ENCODE data around the gene CTNND1. TPM values are rescaled to one million over a fixed set of nuclear protein-coding genes. Genes with fewer than 3 reads are reported as not detected.

The CTNND1 gene
- total RNA-seq, 1 experiment from 2014 or later, result 83.3 TPM

Other genes starting within 250 kb of the CTNND1 start
- 5.1 and 7.7 TPM in 2 replicates for gene SLC43A1, start 246.1 kb upstream of the CTNND1 start, total RNA-seq (2014; rRNA removed)
- gene TIMM10, start 231.0 kb upstream of the CTNND1 start, total RNA-seq (2014; rRNA removed), result 46.7 and 53.8 TPM in 2 replicates
- gene SMTNL1, start 224.2 kb upstream of the CTNND1 start, total RNA-seq (2014; rRNA removed), result not detected in 2 replicates
- gene UBE2L6, start 194.1 kb upstream of the CTNND1 start, total RNA-seq (2014; rRNA removed), result 25.8 and 48.2 TPM in 2 replicates
- 5.2 and 5.4 TPM in 2 replicates for gene SERPING1, start 164.1 kb upstream of the CTNND1 start, total RNA-seq (2014; rRNA removed)
- 0.32 and 0.46 TPM in 2 replicates for gene YPEL4, start 111.9 kb upstream of the CTNND1 start, total RNA-seq (2014; rRNA removed)
- gene CLP1, start 104.0 kb upstream of the CTNND1 start, total RNA-seq (2014; rRNA removed), result 25.3 TPM in 2 replicates
- gene ZDHHC5, start 93.7 kb upstream of the CTNND1 start, total RNA-seq (2014; rRNA removed), result 50.3 and 55.1 TPM in 2 replicates
- gene MED19, start 49.6 kb upstream of the CTNND1 start, total RNA-seq (2014; rRNA removed), result 27.2 and 35.0 TPM in 2 replicates
- gene TMX2, start 49.2 kb upstream of the CTNND1 start, total RNA-seq (2014; rRNA removed), result 105 TPM in 2 replicates
- 123 and 183 TPM in 2 replicates for gene SELENOH, start 20.3 kb upstream of the CTNND1 start, total RNA-seq (2014; rRNA removed)
- not detected in 2 replicates for gene BTBD18, start 10.0 kb upstream of the CTNND1 start, total RNA-seq (2014; rRNA removed)

All from LHCN-M2 (cell line).